NT2/D1 (cell line): ENCODE results near the gene ADAM19.

Source experiments
- SUZ12 ChIP-seq: IDR thresholded peaks from 2 replicates; pipeline ENCODE4 v1.6.1; 2011; ENCODE audit not compliant: insufficient read length, insufficient read depth; ENCODE audit errors: extremely low read depth
- YY1 ChIP-seq: IDR thresholded peaks from 2 replicates; pipeline ENCODE4 v1.6.1; 2011; ENCODE audit not compliant: insufficient read length, insufficient read depth
- ZNF274 ChIP-seq: IDR thresholded peaks from 2 replicates; pipeline ENCODE4 v1.6.1; 2011; ENCODE audit warnings: mild to moderate bottlenecking, low read depth, low read length

- TF ChIP-seq ZNF274 (no peak), YY1 (no peak), SUZ12 (no peak)
Observed at GRCh38 chr5:157484768-157485167, 90.8 kb downstream of the ADAM19 start.
